Endothelial cell of umbilical vein (primary cell): ENCODE results near the gene PRKCB. TPM values are rescaled to one million over a fixed set of nuclear protein-coding genes. Genes with fewer than 3 reads are reported as not detected.

Source experiments
- BruUV-seq: library from RNA; stranded (reverse); fragments of 400-500 nt; replicated peaks from 2 replicates; lab custom pipeline; 2021; lab: Mats Ljungman, UMichigan
- CTCF ChIA-PET: fragments of 300-600, 350-600 bp; sonication (Branson Sonifier 250); formaldehyde crosslinking; loops from one replicate; lab custom pipeline; 2021; ENCODE audit warnings: antibody characterized with exemption, inconsistent platforms; lab: Charles Lee
- POLR2A ChIA-PET: fragments of 300-600, 350-600 bp; sonication (Branson Sonifier 250); formaldehyde crosslinking; loops from one replicate; lab custom pipeline; 2021; ENCODE audit warnings: antibody characterized with exemption, inconsistent platforms; lab: Charles Lee
- DNase-seq: peaks from one replicate; pipeline ENCODE4 v3.0.0-alpha.2; 2011; ENCODE audit warnings: low read depth, low spot score
- FAIRE-seq: peaks from 2 replicates; lab custom pipeline; 2011; peaks lifted over from hg19 to GRCh38; lab: Jason Lieb, UNC
- H2AFZ ChIP-seq: 2 replicates; pipeline ENCODE4 v1.6.0; 2012; ENCODE audit warnings: low read depth, low read length, control low read depth, inconsistent platforms
- H3K27ac ChIP-seq: 2 replicates; pipeline ENCODE4 v1.5.1; 2011; ENCODE audit warnings: low read depth, mild to moderate bottlenecking, control low read depth, low read length, moderate library complexity; ENCODE audit not compliant: insufficient read depth
- H3K27me3 ChIP-seq, 2 experiments: 2 replicates each; pipeline versions ENCODE4 v1.6.0 to v1.6.1; 2011; ENCODE audit warnings: low read length in 2 of 2, mixed read lengths in 1 of 2; ENCODE audit not compliant: control insufficient read depth in 2 of 2, insufficient read depth in 2 of 2
- H3K36me3 ChIP-seq, 2 experiments: 2 replicates in 1 of 2; 3 replicates in 1 of 2; pipeline ENCODE4 v1.5.1; 2011; ENCODE audit warnings: low read length in 2 of 2, mild to moderate bottlenecking in 1 of 2, moderate library complexity in 1 of 2; ENCODE audit not compliant: control insufficient read depth in 2 of 2, insufficient read depth in 2 of 2; ENCODE audit errors: extremely low read depth in 1 of 2
- H3K4me1 ChIP-seq: 3 replicates; pipeline ENCODE4 v1.5.1; 2011; ENCODE audit warnings: mild to moderate bottlenecking, low read length; ENCODE audit not compliant: control insufficient read depth, insufficient read depth; ENCODE audit errors: extremely low read depth
- H3K4me2 ChIP-seq: 2 replicates; pipeline ENCODE4 v1.6.1; 2011; ENCODE audit warnings: low read length, control low read depth, mixed read lengths; ENCODE audit not compliant: insufficient read depth
- H3K4me3 ChIP-seq, 3 experiments: fragments of 200-600 bp in 1 of 3; sonication (generic), shearing (Covaris generic) in 1 of 3; replicated peaks in 1 of 3; 2 replicates each; pipeline ENCODE4 v1.5.1; 2011 to 2016; ENCODE audit warnings: control low read depth in 3 of 3, low read length in 3 of 3, mild to moderate bottlenecking in 2 of 3, inconsistent platforms in 1 of 3, low read depth in 1 of 3, moderate library complexity in 1 of 3; ENCODE audit not compliant: insufficient read depth in 1 of 3
- H3K79me2 ChIP-seq: 2 replicates; pipeline ENCODE4 v1.6.0; 2012; ENCODE audit warnings: low read length, inconsistent platforms; ENCODE audit not compliant: control insufficient read depth, insufficient read depth
- H3K9ac ChIP-seq: replicated peaks from 2 replicates; pipeline ENCODE3; 2011; ENCODE audit warnings: low read length, control low read depth; ENCODE audit not compliant: insufficient read depth; ENCODE audit errors: extremely low read depth
- H3K9me1 ChIP-seq: replicated peaks from 3 replicates; pipeline ENCODE4 v1.6.0; 2011; ENCODE audit warnings: mild to moderate bottlenecking, low read length; ENCODE audit not compliant: control insufficient read depth, insufficient read depth; ENCODE audit errors: extremely low read depth
- H3K9me3 ChIP-seq: replicated peaks from 2 replicates; pipeline ENCODE4 v1.5.1; 2012; ENCODE audit warnings: low read length, inconsistent platforms; ENCODE audit not compliant: control insufficient read depth, insufficient read depth
- H4K20me1 ChIP-seq: replicated peaks from 2 replicates; pipeline ENCODE3; 2011; ENCODE audit warnings: mild to moderate bottlenecking, low read length; ENCODE audit not compliant: control insufficient read depth, insufficient read depth; ENCODE audit errors: extremely low read depth
- GATA2 ChIP-seq: IDR thresholded peaks from 2 replicates; pipeline ENCODE4 v1.7.0; 2011; ENCODE audit warnings: low read depth, mild to moderate bottlenecking, moderate library complexity, mixed read lengths, low read length; ENCODE audit not compliant: insufficient read length, insufficient read depth
- JUN ChIP-seq: IDR thresholded peaks from 2 replicates; pipeline ENCODE4 v1.6.1; 2011; ENCODE audit warnings: borderline replicate concordance, low read depth; ENCODE audit not compliant: insufficient read length, insufficient read depth
- MYC ChIP-seq: IDR thresholded peaks from one replicate; pipeline ENCODE4 v1.6.1; 2011; ENCODE audit warnings: mild to moderate bottlenecking, low read depth, low read length
- POLR2A ChIP-seq: IDR thresholded peaks from 2 replicates; pipeline ENCODE4 v1.6.1; 2012; ENCODE audit warnings: low read depth, mild to moderate bottlenecking, control low read depth, low read length
- dilution Hi-C: fragments of 300-500 bp; cut with MboI; formaldehyde crosslinking; loops from one replicate; pipeline ENCODE4 v1.15.0; 2019; ENCODE audit warnings: low sequenced_read_pairs; ENCODE audit not compliant: extremely low pct_ligation_motif_present
- intact Hi-C: fragments of 100-400 bp; cut with micrococcal nuclease; formaldehyde crosslinking; loops from one replicate; pipeline ENCODE4 v1.10.0; 2022
- polyA plus RNA-seq, 4 experiments: library from polyadenylated mRNA; depleted of rRNA in 3 of 4; stranded (reverse) in 3 of 4; unstranded in 1 of 4; fragments of >200 nt; gene quantifications; 2 replicates each; pipeline versions ENCODE4 v1.2.1 to v1.2.3, GENCODE V29; 2011 to 2012; ENCODE audit warnings: missing spikeins in 1 of 4
- total RNA-seq: library from RNA; stranded (reverse); gene quantifications from 2 replicates; pipeline ENCODE4 v1.2.3, GENCODE V29; 2021
- TF ChIP-seq, protein P1 (sequence below), 2 donors: IDR thresholded peaks; 1 replicate in 1 of 2; 2 replicates in 1 of 2; pipeline ENCODE4 v1.5.1; 2011; ENCODE audit warnings: low read length in 2 of 2, mild to moderate bottlenecking in 2 of 2, moderate library complexity in 2 of 2, control low read depth in 1 of 2, inconsistent platforms in 1 of 2, low read depth in 1 of 2; ENCODE audit not compliant: insufficient read depth in 1 of 2; ENCODE audit errors: extremely low read depth in 1 of 2
- TF ChIP-seq, protein P2 (sequence below): IDR thresholded peaks from 2 replicates; pipeline ENCODE4 v1.6.1; 2011; ENCODE audit not compliant: insufficient read depth, insufficient read length

The PRKCB gene
- total and polyA plus RNA-seq, 2 donors (not counting 3 experiments of a cell fraction or from before 2014, with no cell fraction given): 0.01 TPM; not detected in 1

DNA sequence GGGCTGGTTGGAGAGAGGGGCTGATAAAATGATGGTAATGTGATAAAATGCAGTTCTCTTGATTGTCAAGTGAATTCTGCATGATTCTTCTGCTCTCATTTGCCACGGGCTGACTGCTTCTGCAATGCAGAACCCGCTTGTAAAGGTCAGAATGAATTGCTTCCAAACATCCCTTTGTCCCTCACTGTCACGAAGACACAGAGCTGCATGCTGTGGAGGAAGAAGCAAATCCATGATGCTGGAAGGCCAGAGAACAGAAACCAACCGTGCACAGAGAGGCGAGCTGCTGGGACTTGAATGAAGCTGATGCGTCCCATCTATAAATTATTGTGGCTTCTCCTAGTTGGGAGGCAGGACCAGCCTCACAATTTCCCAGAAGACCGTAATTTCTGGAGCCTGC is 171.6 kb downstream of the PRKCB start:
- H3K9me3 ChIP-seq: no peaks in the 10 kb centered on the region
- FAIRE-seq: no peak
- H3K79me2 ChIP-seq: no peaks in the 10 kb centered on the region
- H3K4me2 ChIP-seq: no peak overlapping the region
- BruUV-seq: no TSS peak
- no peaks in the 10 kb centered on the region for H3K36me3 ChIP-seq
- H3K9me1 ChIP-seq: no peaks in the 10 kb centered on the region
- no peaks in the 10 kb centered on the region for H4K20me1 ChIP-seq
- no peak overlapping the region for H3K4me3 ChIP-seq
- no peak for TF ChIP-seq MYC
- TF ChIP-seq, protein P1, sequence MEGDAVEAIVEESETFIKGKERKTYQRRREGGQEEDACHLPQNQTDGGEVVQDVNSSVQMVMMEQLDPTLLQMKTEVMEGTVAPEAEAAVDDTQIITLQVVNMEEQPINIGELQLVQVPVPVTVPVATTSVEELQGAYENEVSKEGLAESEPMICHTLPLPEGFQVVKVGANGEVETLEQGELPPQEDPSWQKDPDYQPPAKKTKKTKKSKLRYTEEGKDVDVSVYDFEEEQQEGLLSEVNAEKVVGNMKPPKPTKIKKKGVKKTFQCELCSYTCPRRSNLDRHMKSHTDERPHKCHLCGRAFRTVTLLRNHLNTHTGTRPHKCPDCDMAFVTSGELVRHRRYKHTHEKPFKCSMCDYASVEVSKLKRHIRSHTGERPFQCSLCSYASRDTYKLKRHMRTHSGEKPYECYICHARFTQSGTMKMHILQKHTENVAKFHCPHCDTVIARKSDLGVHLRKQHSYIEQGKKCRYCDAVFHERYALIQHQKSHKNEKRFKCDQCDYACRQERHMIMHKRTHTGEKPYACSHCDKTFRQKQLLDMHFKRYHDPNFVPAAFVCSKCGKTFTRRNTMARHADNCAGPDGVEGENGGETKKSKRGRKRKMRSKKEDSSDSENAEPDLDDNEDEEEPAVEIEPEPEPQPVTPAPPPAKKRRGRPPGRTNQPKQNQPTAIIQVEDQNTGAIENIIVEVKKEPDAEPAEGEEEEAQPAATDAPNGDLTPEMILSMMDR (IDR thresholded peaks at IDR 0.05; ENCODE audit: extremely low read depth in 1 of 2, insufficient read depth in 1 of 2, low read depth in 1 of 2, low read length in 2 of 2): no peak
- H2AFZ ChIP-seq: no peak overlapping the region
- no peaks in the 10 kb centered on the region for H3K4me1 ChIP-seq
- POLR2A ChIA-PET: no interaction called here
- DNase-seq: no peak
- H3K27ac ChIP-seq: no peak overlapping the region
- CTCF ChIA-PET: no interaction called here
- H3K27me3 ChIP-seq: no peaks in the 10 kb centered on the region
- intact Hi-C loops (no loop called here), dilution Hi-C loops (no loop called here)
- H3K9ac ChIP-seq: no peak overlapping the region

DNA sequence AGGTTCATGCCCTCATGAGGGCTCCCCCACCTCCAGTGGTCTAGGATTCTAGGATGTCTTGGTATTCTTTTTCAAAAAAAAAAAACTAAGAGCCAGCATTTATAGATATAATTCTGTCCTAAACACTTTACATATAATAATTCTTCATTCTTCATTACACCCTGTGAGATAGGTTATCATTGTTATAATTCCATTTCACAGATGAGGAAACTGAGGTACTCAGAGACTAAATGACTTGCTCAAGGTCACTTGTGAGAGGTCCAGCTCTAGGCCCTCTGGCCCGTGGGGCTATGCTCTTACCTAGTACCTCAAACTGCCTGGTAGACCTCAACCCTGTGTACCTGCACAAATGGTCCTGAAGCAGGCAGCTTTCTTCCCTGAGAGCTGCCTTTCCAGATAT is 172.2 kb downstream of the PRKCB start:
- Histone ChIP-seq H3K27ac (no peak overlapping the region), H3K9me3 (no peaks in the 10 kb centered on the region), H3K4me1 (no peaks in the 10 kb centered on the region), H3K9ac (no peak overlapping the region), H3K4me3 (no peak overlapping the region), H3K79me2 (no peaks in the 10 kb centered on the region), H2AFZ (no peak overlapping the region), H3K27me3 (no peaks in the 10 kb centered on the region), H4K20me1 (no peaks in the 10 kb centered on the region), H3K9me1 (no peaks in the 10 kb centered on the region), H3K36me3 (no peaks in the 10 kb centered on the region), H3K4me2 (no peak overlapping the region)
- FAIRE-seq (no peak), DNase-seq (no peak)
- dilution Hi-C loops (no loop called here), intact Hi-C loops (no loop called here)
- TF ChIP-seq, protein P1 (IDR thresholded peaks at IDR 0.05; ENCODE audit: extremely low read depth in 1 of 2, insufficient read depth in 1 of 2, low read depth in 1 of 2, low read length in 2 of 2): no peak
- TF ChIP-seq POLR2A (no peak), GATA2 (no peak), JUN (no peak)
- TF ChIP-seq, protein P2, sequence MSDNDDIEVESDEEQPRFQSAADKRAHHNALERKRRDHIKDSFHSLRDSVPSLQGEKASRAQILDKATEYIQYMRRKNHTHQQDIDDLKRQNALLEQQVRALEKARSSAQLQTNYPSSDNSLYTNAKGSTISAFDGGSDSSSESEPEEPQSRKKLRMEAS: no peak
- BruUV-seq: no TSS peak
- POLR2A ChIA-PET: no interaction called here
- CTCF ChIA-PET: interaction anchor here (5.9 kb wide), 1 partner anchor 205 kb away, joined by 133 read pairs; no protein-coding TSS in a partner anchor
